Tibial artery (tissue), 4 donors: ENCODE measurements around the gene HERPUD2.
A peak's percentile ranks its signal among the peaks of the same experiment; 100 is the strongest.

ENCODE experiments used
- DNase-seq, 2 donors: peaks; one replicate each; pipeline ENCODE4 v3.0.0-alpha.2; 2019
- H3K27ac ChIP-seq, 2 donors: fragments of 200-600 bp; sonication (generic) in 1 of 2; 1 replicate in 1 of 2; 2 replicates in 1 of 2; pipeline ENCODE4 v1.5.1; 2018 to 2019; ENCODE audit warnings: mild to moderate bottlenecking in 1 of 2
- H3K27me3 ChIP-seq, 2 donors: fragments of 200-600 bp; sonication (generic) in 1 of 2; one replicate each; pipeline versions ENCODE4 v1.5.1 to v1.6.0; 2016 to 2019
- H3K36me3 ChIP-seq, 3 donors: fragments of 200-600 bp; sonication (generic) in 2 of 3; one replicate each; pipeline ENCODE4 v1.5.1; 2016 to 2019; ENCODE audit warnings: mild to moderate bottlenecking in 2 of 3
- H3K4me1 ChIP-seq, 4 donors: fragments of 200-600 bp; sonication (generic) in 2 of 4; 1 replicate in 3 of 4; 2 replicates in 1 of 4; pipeline ENCODE4 v1.5.1; 2016 to 2019
- H3K4me3 ChIP-seq, 2 donors: fragments of 200-600 bp; sonication (generic) in 1 of 2; 1 replicate in 1 of 2; 2 replicates in 1 of 2; pipeline ENCODE4 v1.5.1; 2018 to 2019; ENCODE audit warnings: mild to moderate bottlenecking in 2 of 2
- H3K9me3 ChIP-seq, 3 donors: fragments of 200-600 bp; sonication (generic) in 1 of 3; one replicate each; pipeline ENCODE4 v1.5.1; 2016 to 2019
- intact Hi-C: fragments of 100-400 bp; cut with DNase I; formaldehyde crosslinking; loops from one replicate; pipeline ENCODE4 v1.15.0; 2023; ENCODE audit warnings: low total_unique reads
- TF ChIP-seq, protein P1 (sequence below), 2 experiments: fragments of 200-600 bp in 1 of 2; fragments of 450-650 bp in 1 of 2; IDR thresholded peaks; one replicate each; pipeline ENCODE4 v1.5.1; 2017 to 2019; ENCODE audit warnings: antibody characterized with exemption in 2 of 2, mild to moderate bottlenecking in 1 of 2, moderate library complexity in 1 of 2

The HERPUD2 gene, protein sequence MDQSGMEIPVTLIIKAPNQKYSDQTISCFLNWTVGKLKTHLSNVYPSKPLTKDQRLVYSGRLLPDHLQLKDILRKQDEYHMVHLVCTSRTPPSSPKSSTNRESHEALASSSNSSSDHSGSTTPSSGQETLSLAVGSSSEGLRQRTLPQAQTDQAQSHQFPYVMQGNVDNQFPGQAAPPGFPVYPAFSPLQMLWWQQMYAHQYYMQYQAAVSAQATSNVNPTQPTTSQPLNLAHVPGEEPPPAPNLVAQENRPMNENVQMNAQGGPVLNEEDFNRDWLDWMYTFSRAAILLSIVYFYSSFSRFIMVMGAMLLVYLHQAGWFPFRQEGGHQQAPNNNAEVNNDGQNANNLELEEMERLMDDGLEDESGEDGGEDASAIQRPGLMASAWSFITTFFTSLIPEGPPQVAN

DNA sequence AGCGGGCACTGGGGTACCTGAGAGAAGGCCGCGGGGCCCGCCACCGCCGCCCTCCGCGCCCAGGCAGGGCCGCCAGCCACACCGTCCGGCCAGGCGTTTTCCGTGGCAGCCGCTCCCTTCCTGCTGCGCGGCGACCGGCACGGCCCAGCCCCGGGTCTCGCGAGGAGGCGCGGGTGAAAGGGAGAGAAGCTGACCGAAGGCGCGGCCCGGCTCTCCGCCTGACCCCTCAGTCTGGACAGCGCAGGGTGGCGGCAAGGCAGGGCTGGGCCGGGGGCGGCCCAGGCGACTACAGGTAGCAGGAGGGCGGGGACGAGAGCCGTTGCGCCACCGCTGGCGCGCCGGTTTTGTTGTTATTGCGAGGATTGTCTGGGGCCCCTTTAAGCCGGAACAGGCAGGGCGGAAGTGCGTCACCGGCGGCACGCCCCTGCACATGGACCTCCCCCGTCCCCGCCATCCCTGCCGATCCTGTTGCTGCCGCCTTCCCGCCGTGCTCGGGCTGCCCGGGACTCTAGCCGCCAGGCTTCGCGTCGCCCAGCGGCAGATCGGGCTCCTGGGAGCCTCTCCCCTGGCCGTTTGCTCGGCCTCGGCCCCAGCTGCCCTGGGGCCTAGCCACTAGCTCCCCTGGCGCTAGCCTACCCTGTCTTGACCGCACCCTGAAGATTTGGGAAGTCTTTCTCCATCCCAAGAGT lies at the start of gene HERPUD2:
HERPUD2 (minus strand) TSS at position 352 of the 689 bp plus-strand sequence. CDS start 805 bp downstream, outside the sequence.
- peaks cover 0 to 53% (median 30%) of the 10 kb centered on the region in 4 donors for H3K4me1 ChIP-seq
- intact Hi-C loops = no loop called here

DNA sequence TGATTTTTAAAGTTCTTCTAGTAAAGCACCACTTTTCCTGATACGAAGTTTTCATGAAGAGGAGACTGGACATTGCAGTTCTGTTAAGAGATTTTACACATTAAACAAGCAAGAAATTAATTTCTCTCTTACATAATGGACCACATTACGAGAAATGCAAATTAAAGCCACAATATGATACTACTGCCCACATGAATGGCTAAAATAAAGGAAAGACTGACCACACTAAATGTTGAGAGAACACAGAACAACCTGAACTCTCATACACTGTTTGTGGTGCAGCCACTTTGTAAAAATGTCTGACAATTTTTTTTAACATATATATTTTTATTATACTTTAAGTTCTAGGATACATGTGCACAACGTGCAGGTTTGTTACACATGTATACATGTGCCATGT lies 44.0 kb upstream of the HERPUD2 start:
- Histone ChIP-seq H3K36me3 (no peaks in the 10 kb centered on the region), H3K4me1 (no peaks in the 10 kb centered on the region), H3K27ac (no peak overlapping the region), H3K27me3 (no peaks in the 10 kb centered on the region), H3K4me3 (no peak overlapping the region), H3K9me3 (no peaks in the 10 kb centered on the region)
- intact Hi-C loops = no loop called here
- TF ChIP-seq, protein P1, sequence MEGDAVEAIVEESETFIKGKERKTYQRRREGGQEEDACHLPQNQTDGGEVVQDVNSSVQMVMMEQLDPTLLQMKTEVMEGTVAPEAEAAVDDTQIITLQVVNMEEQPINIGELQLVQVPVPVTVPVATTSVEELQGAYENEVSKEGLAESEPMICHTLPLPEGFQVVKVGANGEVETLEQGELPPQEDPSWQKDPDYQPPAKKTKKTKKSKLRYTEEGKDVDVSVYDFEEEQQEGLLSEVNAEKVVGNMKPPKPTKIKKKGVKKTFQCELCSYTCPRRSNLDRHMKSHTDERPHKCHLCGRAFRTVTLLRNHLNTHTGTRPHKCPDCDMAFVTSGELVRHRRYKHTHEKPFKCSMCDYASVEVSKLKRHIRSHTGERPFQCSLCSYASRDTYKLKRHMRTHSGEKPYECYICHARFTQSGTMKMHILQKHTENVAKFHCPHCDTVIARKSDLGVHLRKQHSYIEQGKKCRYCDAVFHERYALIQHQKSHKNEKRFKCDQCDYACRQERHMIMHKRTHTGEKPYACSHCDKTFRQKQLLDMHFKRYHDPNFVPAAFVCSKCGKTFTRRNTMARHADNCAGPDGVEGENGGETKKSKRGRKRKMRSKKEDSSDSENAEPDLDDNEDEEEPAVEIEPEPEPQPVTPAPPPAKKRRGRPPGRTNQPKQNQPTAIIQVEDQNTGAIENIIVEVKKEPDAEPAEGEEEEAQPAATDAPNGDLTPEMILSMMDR (IDR thresholded peaks at IDR 0.05) = no peak
- no peak for DNase-seq

More for the DNA sequence above, at the start of gene HERPUD2:
- H3K9me3 ChIP-seq = no peaks in the 10 kb centered on the region
- peak within 1 kb of the TSS; percentile 87 to 89 for H3K4me3 ChIP-seq
- H3K27me3 ChIP-seq = no peaks in the 10 kb centered on the region
- peaks cover 0 to 6% (median 0%) of the 10 kb centered on the region in 3 donors for H3K36me3 ChIP-seq
- TF ChIP-seq, protein P1 (IDR thresholded peaks at IDR 0.05) = no peak
- peak; percentile 92 to 95 for DNase-seq
- H3K27ac ChIP-seq = peak within 1 kb of the TSS; percentile 89 to 95

DNA sequence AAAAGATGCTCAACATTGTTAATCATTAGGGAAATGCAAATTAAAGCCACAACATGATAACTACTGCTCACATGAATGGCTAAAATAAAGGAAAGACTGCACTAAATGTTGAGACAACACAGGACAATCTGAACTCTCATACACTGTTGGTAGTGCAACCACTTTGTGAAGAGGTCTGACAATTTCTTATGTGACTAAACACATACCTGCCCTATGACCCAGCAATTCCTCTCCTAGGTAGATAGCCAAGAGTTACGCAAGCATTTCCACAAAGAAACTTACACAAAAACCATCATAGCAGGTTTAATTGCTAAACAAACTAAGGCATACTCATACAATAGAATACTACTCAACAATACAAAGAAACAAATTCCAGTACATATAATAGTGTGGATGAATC lies 41.8 kb upstream of the HERPUD2 start:
- no peak overlapping the region for H3K4me3 ChIP-seq
- H3K4me1 ChIP-seq = no peaks in the 10 kb centered on the region
- no peaks in the 10 kb centered on the region for H3K36me3 ChIP-seq
- intact Hi-C loops = no loop called here
- TF ChIP-seq, protein P1 (IDR thresholded peaks at IDR 0.05) = no peak
- H3K9me3 ChIP-seq = no peaks in the 10 kb centered on the region
- no peak overlapping the region for H3K27ac ChIP-seq
- no peak for DNase-seq
- no peaks in the 10 kb centered on the region for H3K27me3 ChIP-seq

DNA sequence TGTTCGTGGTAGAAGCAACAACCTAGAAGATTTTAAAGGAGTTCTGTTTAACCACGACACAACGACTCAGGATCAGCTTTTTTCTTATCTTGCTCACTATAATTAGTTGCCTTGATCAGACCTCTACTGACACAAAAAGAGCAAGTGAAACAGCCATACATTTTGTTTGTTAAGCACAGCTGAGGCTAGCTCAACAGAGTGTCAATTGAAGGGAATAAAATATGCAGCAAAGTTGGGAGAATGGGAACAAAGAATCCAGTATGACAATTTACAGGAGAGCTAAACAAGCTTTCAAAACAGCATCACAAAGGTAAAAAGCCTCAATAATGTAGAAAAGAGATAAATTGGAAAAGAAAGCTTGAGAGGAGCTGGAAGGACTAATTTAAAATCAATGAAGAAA lies 40.5 kb upstream of the HERPUD2 start:
- TF ChIP-seq, protein P1 (IDR thresholded peaks at IDR 0.05) = no peak
- Histone ChIP-seq H3K4me3 (no peak overlapping the region), H3K27me3 (no peaks in the 10 kb centered on the region), H3K27ac (no peak overlapping the region), H3K4me1 (no peaks in the 10 kb centered on the region), H3K9me3 (no peaks in the 10 kb centered on the region), H3K36me3 (no peaks in the 10 kb centered on the region)
- intact Hi-C loops = no loop called here
- no peak for DNase-seq

DNA sequence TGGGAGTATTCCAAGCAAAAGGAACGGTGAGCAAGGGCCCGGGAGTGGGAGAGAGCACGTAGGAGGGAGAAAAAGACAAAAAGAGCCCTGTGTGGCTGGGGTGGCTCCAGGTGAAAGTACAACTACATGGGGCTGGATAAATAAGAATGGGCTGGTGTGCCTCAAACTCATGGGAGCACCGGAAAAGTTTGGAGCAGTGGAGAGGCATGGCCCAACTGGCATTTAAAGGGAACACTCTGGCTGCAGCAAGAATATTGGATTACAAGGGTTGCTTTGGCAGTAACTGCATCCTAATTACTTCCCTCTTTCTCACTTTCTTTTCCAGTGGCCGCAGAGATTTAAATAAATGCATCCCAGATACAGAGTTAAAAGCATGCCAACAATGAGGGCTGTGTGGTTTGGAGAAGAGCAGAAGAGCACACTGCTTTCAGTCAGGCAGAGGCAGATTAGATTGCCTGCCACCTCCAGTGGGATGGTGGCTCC lies 39.1 kb upstream of the HERPUD2 start:
- H3K27me3 ChIP-seq = no peaks in the 10 kb centered on the region
- TF ChIP-seq, protein P1 (IDR thresholded peaks at IDR 0.05) = no peak
- H3K4me1 ChIP-seq = peaks cover 0 to 6% (median 3%) of the 10 kb centered on the region in 4 donors
- intact Hi-C loops = no loop called here
- H3K27ac ChIP-seq = no peak overlapping the region
- H3K4me3 ChIP-seq = no peak overlapping the region
- H3K9me3 ChIP-seq = no peaks in the 10 kb centered on the region
- no peak for DNase-seq
- no peaks in the 10 kb centered on the region for H3K36me3 ChIP-seq
